NCI-H2196 (cell line): Measurements from ENCODE around the gene ARHGAP5.

ENCODE experiments used
- DNase-seq: peaks from one replicate; lab custom pipeline; 2025; ENCODE audit not compliant: unreplicated experiment; lab: John Stamatoyannopoulos, UW

The ARHGAP5 gene

GRCh38 chr14:32074887-32075572 lies 2.1 kb upstream of the ARHGAP5 start:
- DNase-seq, result no peak

- peak; percentile 8 for DNase-seq
These were observed 1.3 kb upstream of the ARHGAP5 start for GRCh38 chr14:32075672-32076277.

- peak; percentile 97 for DNase-seq
These were observed 625 bp upstream of the ARHGAP5 start for GRCh38 chr14:32076278-32077080.

GRCh38 chr14:32078023-32078857 lies 1.1 kb downstream of the ARHGAP5 start:
- DNase-seq, result no peak

- DNase-seq, result no peak
These were observed 1.7 kb downstream of the ARHGAP5 start for GRCh38 chr14:32078858-32079216.

- DNase-seq, result no peak
These were observed 2.2 kb downstream of the ARHGAP5 start for GRCh38 chr14:32079264-32079663.

- no peak for DNase-seq
These were observed 3.0 kb downstream of the ARHGAP5 start for GRCh38 chr14:32080001-32080510.

GRCh38 chr14:32081901-32082300 lies 4.8 kb downstream of the ARHGAP5 start:
- no peak for DNase-seq

- DNase-seq, result no peak
These were observed 6.2 kb downstream of the ARHGAP5 start for GRCh38 chr14:32083315-32083624.

GRCh38 chr14:32083789-32084188 lies 6.7 kb downstream of the ARHGAP5 start:
- no peak for DNase-seq

GRCh38 chr14:32085182-32085844 lies 8.2 kb downstream of the ARHGAP5 start:
- DNase-seq, result no peak

GRCh38 chr14:32085845-32086383 lies 8.8 kb downstream of the ARHGAP5 start:
- no peak for DNase-seq

- DNase-seq, result peak; percentile 7
These were observed 10.2 kb downstream of the ARHGAP5 start for GRCh38 chr14:32087173-32087861.

- no peak for DNase-seq
These were observed 10.8 kb downstream of the ARHGAP5 start for GRCh38 chr14:32087907-32088306.

- DNase-seq, result no peak
These were observed 13.6 kb downstream of the ARHGAP5 start for GRCh38 chr14:32090686-32091085.

GRCh38 chr14:32099473-32099872 lies 22.4 kb downstream of the ARHGAP5 start:
- no peak for DNase-seq

GRCh38 chr14:32100175-32100574 lies 23.1 kb downstream of the ARHGAP5 start:
- DNase-seq, result no peak

GRCh38 chr14:32102152-32102787 lies 25.2 kb downstream of the ARHGAP5 start:
- no peak for DNase-seq

GRCh38 chr14:32102968-32103367 lies 25.9 kb downstream of the ARHGAP5 start:
- DNase-seq, result no peak
